ENCODE measurements around the gene PRR5L.

- TF ChIP-seq CTCF (IDR thresholded peaks at IDR 0.05; ENCODE audit: low read depth, low read length, poor library complexity, severe bottlenecking) (no peak), EZH2phosphoT487 (IDR thresholded peaks at IDR 0.05; ENCODE audit: borderline replicate concordance, low read length) (no peak)
Observed at GRCh38 chr11:36317992-36318391, 21.9 kb downstream of the PRR5L start.
